Left cardiac atrium (tissue), 4 donors: Measurements from ENCODE around the gene ANKRD23. TPM values are rescaled to one million over a fixed set of nuclear protein-coding genes. Genes with fewer than 3 reads are reported as not detected.
A peak's percentile ranks its signal among the peaks of the same experiment; 100 is the strongest.

Experiments used
- ATAC-seq, 2 donors: fragments of 200-7000 bp; cut with Tn5 transposase; one replicate each; pipeline ENCODE4 v1.9.1; 2020; ENCODE audit warnings: mild to moderate bottlenecking in 2 of 2, moderate library complexity in 2 of 2
- DNase-seq: peaks from one replicate; pipeline ENCODE4 v3.0.0-alpha.2; 2020
- intact Hi-C, 2 donors: fragments of 100-400 bp; cut with DNase I; formaldehyde crosslinking; loops; one replicate each; pipeline versions ENCODE4 v1.14.1 to v1.15.1; 2022 to 2023
- total RNA-seq, 2 donors: library from RNA; stranded (reverse); fragmentation: NEBNext Ultra II Directional; extraction: Animal tissue kit (Norgen Biotek cat#: 25700); gene quantifications; one replicate each; pipeline ENCODE4 v1.2.1, GENCODE V29; 2021
- donor health status: DM: no; HTN: yes; CAD: no.
- donor health status: DM: no; HTN: yes; CAD: no; lungs with severe emphysema.
- donor health status: DM: yes; HTN: yes; CAD: no.
- donor health status: Dilated cardiomyopathy.

The ANKRD23 gene
- total RNA-seq, 2 donors from 2014 or later = 18.4 to 24.7 TPM

DNA sequence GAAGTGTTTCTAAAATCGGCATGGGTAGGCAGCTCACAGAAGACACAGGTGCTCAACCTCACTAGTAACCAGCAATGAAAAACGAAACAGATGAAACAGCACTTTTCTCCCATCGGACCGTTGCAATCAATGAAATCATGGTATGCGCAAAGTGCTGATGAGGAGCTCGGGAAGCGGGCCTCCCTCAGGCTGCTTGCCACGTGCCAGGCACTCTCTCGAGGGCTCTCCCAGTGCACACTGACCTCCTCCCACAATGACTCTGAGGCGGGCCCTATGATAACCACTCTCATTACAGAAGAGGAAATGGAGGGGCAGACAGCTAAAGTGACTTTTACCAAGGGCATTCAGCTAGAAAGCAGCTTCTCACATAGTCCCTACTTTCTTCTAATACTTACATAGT, 3.8 kb upstream of the ANKRD23 start:
- intact Hi-C loops = no loop called here
- no peak for DNase-seq

DNA sequence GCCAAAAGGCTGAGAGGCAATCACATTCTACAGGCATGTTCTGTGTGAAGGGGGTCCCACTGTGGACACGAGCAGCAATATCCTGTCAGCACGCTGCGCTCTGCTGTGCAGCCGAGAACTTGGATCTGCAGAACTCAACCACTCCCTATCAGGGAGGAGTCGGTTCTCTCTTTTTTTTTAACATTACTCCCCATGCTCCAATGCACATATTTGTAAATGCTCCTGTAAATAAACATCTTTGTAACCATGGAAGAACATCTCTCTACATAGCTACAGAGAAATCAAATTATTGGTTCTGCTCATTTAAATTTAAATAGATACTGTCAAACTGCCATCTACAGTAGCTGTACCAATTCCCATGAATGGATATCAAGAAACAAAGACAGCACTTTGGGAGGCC, 3.0 kb upstream of the ANKRD23 start:
- ATAC-seq = no peak
- intact Hi-C loops = no loop called here
- DNase-seq = no peak

More for the DNA sequence above, 3.8 kb upstream of the ANKRD23 start:
- ATAC-seq = no peak

- DNase-seq (no peak), ATAC-seq (no peak)
- intact Hi-C loops = no loop called here
Measured at GRCh38 chr2:96844405-96844808, 586 bp upstream of the ANKRD23 start.

DNA sequence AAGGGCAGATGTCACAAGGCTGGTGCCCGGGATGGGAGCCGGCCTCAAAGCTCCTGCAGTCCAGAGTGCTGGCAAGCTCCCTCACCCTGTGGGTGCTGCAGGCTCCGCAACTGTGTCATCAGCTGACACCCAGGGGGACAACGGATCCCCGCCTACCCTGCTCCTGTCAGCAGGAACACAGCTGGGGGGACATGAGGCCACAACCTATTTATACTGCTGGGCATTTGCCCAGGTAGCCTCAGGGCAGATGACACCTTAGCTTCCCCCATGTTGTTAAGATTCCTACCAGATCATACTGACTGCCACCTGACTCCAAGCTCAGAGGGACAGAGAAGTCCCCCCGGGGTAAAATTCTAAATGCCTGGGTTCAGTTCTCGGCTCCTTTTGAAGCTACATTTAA, 1.2 kb downstream of the ANKRD23 start:
- DNase-seq (peak; percentile 69), ATAC-seq (peak; percentile 69 to 77)
- intact Hi-C loops = no loop called here

GRCh38 chr2:96841701-96842495, 1.9 kb downstream of the ANKRD23 start:
- ATAC-seq = peak; percentile 26 to 31
- intact Hi-C loops = no loop called here
- no peak for DNase-seq

- DNase-seq (no peak), ATAC-seq (no peak)
- intact Hi-C loops = no loop called here
Measured at GRCh38 chr2:96839875-96840850, 3.7 kb downstream of the ANKRD23 start.

GRCh38 chr2:96839293-96839874, 4.4 kb downstream of the ANKRD23 start:
- intact Hi-C loops = no loop called here
- ATAC-seq = peak; percentile 47
- DNase-seq = peak; percentile 65

GRCh38 chr2:96838345-96839292, 5.2 kb downstream of the ANKRD23 start:
- no peak for ATAC-seq
- intact Hi-C loops = no loop called here
- no peak for DNase-seq

- DNase-seq (no peak), ATAC-seq (no peak)
- intact Hi-C loops = no loop called here
Measured at GRCh38 chr2:96837575-96837974, 6.2 kb downstream of the ANKRD23 start.

GRCh38 chr2:96835830-96836229, 8.0 kb downstream of the ANKRD23 start:
- DNase-seq = no peak
- intact Hi-C loops = no loop called here
- no peak for ATAC-seq

- intact Hi-C loops = no loop called here
- peak; percentile 66 to 83 for ATAC-seq
- DNase-seq = peak; percentile 69
Measured at GRCh38 chr2:96832754-96833507, 10.9 kb downstream of the ANKRD23 start.

DNA sequence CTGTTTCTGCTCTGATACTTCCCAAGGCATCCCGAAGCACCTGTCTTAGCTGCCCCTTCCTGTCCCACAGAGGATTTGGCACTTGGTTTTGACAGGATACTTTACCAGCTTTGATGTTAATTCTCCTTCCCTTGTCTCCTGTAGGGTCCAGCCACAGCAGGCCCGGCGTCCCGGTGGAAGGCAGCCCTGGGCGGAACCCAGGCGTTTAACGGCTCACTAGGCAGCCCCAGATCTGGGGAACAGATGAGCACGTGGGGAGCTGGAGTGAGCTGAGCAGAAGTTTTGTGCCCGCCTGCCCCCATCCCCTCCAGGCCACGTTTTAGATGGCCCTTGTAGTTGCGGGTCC, 11.4 kb downstream of the ANKRD23 start:
- DNase-seq (no peak), ATAC-seq (peak in 1 of 2 donors; percentile 3)
- intact Hi-C loops = no loop called here

GRCh38 chr2:96831679-96832078, 12.1 kb downstream of the ANKRD23 start:
- peak; percentile 63 to 70 for ATAC-seq
- no peak for DNase-seq
- intact Hi-C loops = no loop called here

GRCh38 chr2:96830044-96830562, 13.7 kb downstream of the ANKRD23 start:
- no peak for DNase-seq
- no peak for ATAC-seq
- intact Hi-C loops = no loop called here

DNA sequence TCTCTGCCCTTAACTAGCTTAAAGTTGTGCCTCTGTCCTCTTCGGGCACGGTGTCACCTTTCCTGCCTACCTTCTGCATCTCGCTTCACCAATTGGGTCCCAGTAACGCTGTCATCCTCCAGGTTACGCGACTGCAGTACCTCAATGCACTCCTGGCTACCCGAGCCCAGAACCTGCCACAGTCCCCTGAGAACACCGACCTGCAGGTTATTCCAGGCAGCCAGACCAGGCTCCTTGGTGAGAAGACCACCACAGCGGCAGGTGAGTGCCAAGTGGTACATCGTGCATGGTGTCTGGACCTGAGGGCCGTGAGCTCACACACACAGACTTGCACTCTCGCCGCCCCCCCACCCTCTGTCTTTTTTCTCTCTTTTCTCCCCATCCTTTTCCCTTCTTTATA, 14.9 kb downstream of the ANKRD23 start:
- intact Hi-C loops = no loop called here
- DNase-seq (no peak), ATAC-seq (no peak)

GRCh38 chr2:96828436-96828835, 15.4 kb downstream of the ANKRD23 start:
- no peak for ATAC-seq
- intact Hi-C loops = no loop called here
- DNase-seq = no peak

DNA sequence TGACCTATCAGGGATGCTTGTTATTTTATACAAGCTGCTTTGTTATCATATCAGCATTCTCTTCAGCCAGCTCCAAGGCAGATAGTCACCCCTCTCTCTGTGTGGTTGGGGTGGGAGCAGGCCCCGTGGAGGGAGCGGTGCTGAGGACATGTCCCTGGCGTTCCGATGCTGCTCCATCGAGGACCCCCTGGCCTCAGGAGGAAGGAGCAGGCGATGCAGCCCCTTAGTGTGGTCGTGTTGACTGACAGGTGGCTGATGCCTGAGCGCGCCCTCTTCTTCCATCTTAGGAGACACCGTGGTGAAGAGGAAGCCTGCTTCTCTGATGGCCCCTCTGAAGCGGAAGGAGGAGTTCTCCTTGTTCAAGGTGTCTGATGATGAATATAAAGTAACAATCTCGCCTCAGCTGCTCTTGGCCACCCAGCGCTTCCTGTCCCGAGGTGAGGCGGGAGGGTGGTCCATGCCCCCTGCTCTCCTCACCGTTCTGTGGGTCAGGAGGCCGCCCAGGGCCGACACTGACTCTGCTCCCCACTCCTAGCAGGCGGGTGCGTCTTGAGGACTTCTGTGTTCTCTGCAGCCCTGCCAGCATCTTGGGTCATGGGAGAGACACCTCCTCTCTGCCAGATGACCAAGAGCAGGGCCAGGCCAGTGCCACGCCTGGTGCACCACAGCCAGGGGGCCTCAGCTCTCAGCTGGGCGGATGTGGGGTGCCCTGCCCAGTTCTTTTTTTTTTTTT, 17.1 kb downstream of the ANKRD23 start:
- intact Hi-C loops = no loop called here
- no peak for ATAC-seq
- no peak for DNase-seq
